ENCODE measurements around the gene TRPV4.

The TRPV4 gene

GRCh38 chr12:109753959-109754358, 79.2 kb downstream of the TRPV4 start:
- Mint-ChIP-seq H3K27me3 (ENCODE audit: low read depth) (no peaks in the 10 kb centered on the region), H3K36me3 (ENCODE audit: low read depth) (peaks cover 26% of the 10 kb centered on the region), H3K4me3 (no peak overlapping the region), H3K27ac (peak overlapping the region in 2 of 3 experiments; percentile 28 to 32), H3K9me3 (peaks cover 25% of the 10 kb centered on the region), H3K4me1 (peaks cover 6% of the 10 kb centered on the region)
- TF ChIP-seq CTCF (IDR thresholded peaks at IDR 0.05; ENCODE audit: unreplicated experiment in 3 of 3) = no peak

- Mint-ChIP-seq H3K27me3 (ENCODE audit: low read depth) (no peaks in the 10 kb centered on the region), H3K4me3 (no peak overlapping the region), H3K36me3 (ENCODE audit: low read depth) (peaks cover 26% of the 10 kb centered on the region), H3K4me1 (peaks cover 5% of the 10 kb centered on the region), H3K9me3 (peaks cover 25% of the 10 kb centered on the region), H3K27ac (no peak overlapping the region)
- no peak for TF ChIP-seq CTCF (IDR thresholded peaks at IDR 0.05; ENCODE audit: unreplicated experiment in 3 of 3)
Observed at GRCh38 chr12:109753054-109753401, 80.2 kb downstream of the TRPV4 start.

GRCh38 chr12:109752117-109753053, 80.8 kb downstream of the TRPV4 start:
- Mint-ChIP-seq H3K4me1 (peaks cover 2% of the 10 kb centered on the region), H3K27me3 (ENCODE audit: low read depth) (no peaks in the 10 kb centered on the region), H3K9me3 (peaks cover 25% of the 10 kb centered on the region), H3K36me3 (ENCODE audit: low read depth) (peaks cover 26% of the 10 kb centered on the region), H3K27ac (no peak overlapping the region), H3K4me3 (no peak overlapping the region)
- TF ChIP-seq CTCF (IDR thresholded peaks at IDR 0.05; ENCODE audit: unreplicated experiment in 3 of 3) = no peak

GRCh38 chr12:109744986-109745942, 87.9 kb downstream of the TRPV4 start:
- no peak for TF ChIP-seq CTCF (IDR thresholded peaks at IDR 0.05; ENCODE audit: unreplicated experiment in 3 of 3)
- Mint-ChIP-seq H3K36me3 (ENCODE audit: low read depth) (peaks cover 4% of the 10 kb centered on the region), H3K4me3 (no peak overlapping the region), H3K4me1 (peaks cover 22% of the 10 kb centered on the region), H3K27me3 (ENCODE audit: low read depth) (peaks cover 7% of the 10 kb centered on the region), H3K9me3 (no peaks in the 10 kb centered on the region), H3K27ac (peak overlapping the region in 2 of 3 experiments; percentile 31 to 71)

- TF ChIP-seq CTCF (IDR thresholded peaks at IDR 0.05; ENCODE audit: unreplicated experiment in 3 of 3) = no peak
- peaks cover 3% of the 10 kb centered on the region for H3K36me3 Mint-ChIP-seq (ENCODE audit: low read depth)
- peaks cover 7% of the 10 kb centered on the region for H3K27me3 Mint-ChIP-seq (ENCODE audit: low read depth)
- H3K4me3 Mint-ChIP-seq = no peak overlapping the region
- H3K27ac Mint-ChIP-seq = no peak overlapping the region
- no peaks in the 10 kb centered on the region for H3K9me3 Mint-ChIP-seq
- H3K4me1 Mint-ChIP-seq = peaks cover 22% of the 10 kb centered on the region
Observed at GRCh38 chr12:109744026-109744425, 89.2 kb downstream of the TRPV4 start.
